H9 (cell line): ENCODE measurements around the gene TCF7L2. TPM values are rescaled to one million over a fixed set of nuclear protein-coding genes. Genes with fewer than 3 reads are reported as not detected.

Experiments
- DNase-seq: peaks from one replicate; pipeline ENCODE4 v3.0.0-alpha.2; 2017
- H2AFZ ChIP-seq: one replicate; pipeline ENCODE4 v1.6.1; 2013; ENCODE audit warnings: mild to moderate bottlenecking, low read length, control low read depth, moderate library complexity
- H2AK5ac ChIP-seq: 2 replicates; pipeline ENCODE4 v1.6.1; 2013; ENCODE audit warnings: low read length, control low read depth, mixed read lengths; ENCODE audit not compliant: insufficient read length
- H2BK120ac ChIP-seq: one replicate; pipeline ENCODE4 v1.6.1; 2013; ENCODE audit warnings: low read depth, mild to moderate bottlenecking, low read length, control low read depth, inconsistent platforms; ENCODE audit not compliant: poor library complexity, severe bottlenecking
- H2BK12ac ChIP-seq: 2 replicates; pipeline ENCODE4 v1.6.1; 2013; ENCODE audit warnings: low read length, control low read depth, mixed read lengths, low read depth; ENCODE audit not compliant: insufficient read length
- H2BK15ac ChIP-seq: 2 replicates; pipeline ENCODE4 v1.6.1; 2013; ENCODE audit warnings: low read depth, low read length, control low read depth
- H2BK20ac ChIP-seq: one replicate; pipeline ENCODE4 v1.6.1; 2013; ENCODE audit warnings: low read depth, mild to moderate bottlenecking, low read length, control low read depth, inconsistent platforms; ENCODE audit not compliant: poor library complexity, severe bottlenecking
- H2BK5ac ChIP-seq: 2 replicates; pipeline ENCODE4 v1.6.1; 2013; ENCODE audit warnings: low read length, control low read depth, mixed read lengths; ENCODE audit not compliant: insufficient read length
- H3K14ac ChIP-seq: 2 replicates; pipeline ENCODE4 v1.6.1; 2013; ENCODE audit warnings: low read length, control low read depth; ENCODE audit not compliant: insufficient read depth
- H3K18ac ChIP-seq: 2 replicates; pipeline ENCODE4 v1.6.1; 2013; ENCODE audit warnings: low read depth, mild to moderate bottlenecking, mixed read lengths, low read length, control low read depth; ENCODE audit not compliant: insufficient read length
- H3K23ac ChIP-seq: 2 replicates; pipeline ENCODE4 v1.6.1; 2013; ENCODE audit warnings: low read length, control low read depth, mixed read lengths, low read depth; ENCODE audit not compliant: insufficient read length
- H3K23me2 ChIP-seq: 2 replicates; pipeline ENCODE4 v1.6.1; 2013; ENCODE audit warnings: low read depth, mild to moderate bottlenecking, mixed read lengths, low read length, control low read depth; ENCODE audit not compliant: insufficient read length, poor library complexity, severe bottlenecking
- H3K27ac ChIP-seq: 2 replicates; pipeline ENCODE4 v1.5.1; 2013; ENCODE audit warnings: low read length, control low read depth, mixed read lengths, low read depth; ENCODE audit not compliant: insufficient read length
- H3K27me3 ChIP-seq: 2 replicates; pipeline ENCODE4 v1.6.1; 2013; ENCODE audit warnings: low read length, control low read depth, inconsistent platforms; ENCODE audit not compliant: insufficient read depth
- H3K4ac ChIP-seq: 2 replicates; pipeline ENCODE4 v1.6.1; 2013; ENCODE audit warnings: low read depth, mild to moderate bottlenecking, control low read depth, inconsistent platforms, low read length, moderate library complexity
- H3K4me1 ChIP-seq: 2 replicates; pipeline ENCODE4 v1.6.1; 2013; ENCODE audit warnings: low read length, control low read depth, inconsistent platforms; ENCODE audit not compliant: insufficient read depth
- H3K4me2 ChIP-seq: 2 replicates; pipeline ENCODE4 v1.6.1; 2013; ENCODE audit warnings: low read length, control low read depth, mixed read lengths; ENCODE audit not compliant: insufficient read length, insufficient read depth
- H3K56ac ChIP-seq: 2 replicates; pipeline ENCODE4 v1.6.1; 2013; ENCODE audit warnings: low read depth, mild to moderate bottlenecking, mixed read lengths, low read length, control low read depth; ENCODE audit not compliant: insufficient read length
- H3K79me1 ChIP-seq: 2 replicates; pipeline ENCODE4 v1.6.1; 2013; ENCODE audit warnings: low read depth, mild to moderate bottlenecking, moderate library complexity, low read length, control low read depth, inconsistent platforms; ENCODE audit not compliant: insufficient read depth, poor library complexity, severe bottlenecking
- H3K79me2 ChIP-seq: 2 replicates; pipeline ENCODE4 v1.6.1; 2013; ENCODE audit warnings: low read length, control low read depth, inconsistent platforms; ENCODE audit not compliant: insufficient read depth
- H3K9ac ChIP-seq: 2 replicates; pipeline ENCODE4 v1.6.1; 2013; ENCODE audit warnings: low read length, control low read depth, mixed read lengths; ENCODE audit not compliant: insufficient read length; ENCODE audit errors: extremely low read depth
- H3K9me3 ChIP-seq: one replicate; pipeline ENCODE4 v1.6.1; 2013; ENCODE audit warnings: low read depth, low read length, inconsistent platforms; ENCODE audit not compliant: control insufficient read depth
- H3T11ph ChIP-seq: one replicate; pipeline ENCODE4 v1.6.1; 2013; ENCODE audit warnings: mild to moderate bottlenecking, low read length, control low read depth, inconsistent platforms
- H4K20me1 ChIP-seq: one replicate; pipeline ENCODE4 v1.6.1; 2013; ENCODE audit not compliant: control insufficient read depth, insufficient read length, insufficient read depth
- H4K5ac ChIP-seq: 2 replicates; pipeline ENCODE4 v1.6.1; 2013; ENCODE audit warnings: low read depth, mild to moderate bottlenecking, mixed read lengths, low read length, control low read depth; ENCODE audit not compliant: insufficient read length
- H4K8ac ChIP-seq: replicated peaks from 2 replicates; pipeline ENCODE4 v1.6.1; 2013; ENCODE audit warnings: low read length, control low read depth, mixed read lengths, low read depth; ENCODE audit not compliant: insufficient read length
- H4K91ac ChIP-seq: 2 replicates; pipeline ENCODE4 v1.6.1; 2013; ENCODE audit warnings: low read depth, mild to moderate bottlenecking, moderate library complexity, mixed read lengths, low read length, control low read depth; ENCODE audit not compliant: insufficient read length
- H3K27ac Mint-ChIP-seq, 3 experiments: 2 replicates in 2 of 3; 3 replicates in 1 of 3; pipeline ENCODE4 v1.8.0; 2020 to 2021; ENCODE audit warnings: mixed read lengths in 3 of 3, mild to moderate bottlenecking in 1 of 3, moderate library complexity in 1 of 3
- H3K27me3 Mint-ChIP-seq: 2 replicates; pipeline ENCODE4 v1.8.0; 2021; ENCODE audit warnings: low read depth, mild to moderate bottlenecking, moderate library complexity, mixed read lengths
- H3K36me3 Mint-ChIP-seq, 3 experiments: 2 replicates in 2 of 3; 3 replicates in 1 of 3; pipeline ENCODE4 v1.8.0; 2020 to 2021; ENCODE audit warnings: low read depth in 3 of 3, mixed read lengths in 3 of 3; ENCODE audit not compliant: insufficient read depth in 1 of 3
- H3K4me1 Mint-ChIP-seq, 2 experiments: 2 replicates each; pipeline ENCODE4 v1.8.0; 2020; ENCODE audit warnings: mixed read lengths in 2 of 2
- H3K4me3 Mint-ChIP-seq, 2 experiments: 2 replicates in 1 of 2; 3 replicates in 1 of 2; pipeline ENCODE4 v1.8.0; 2020 to 2021; ENCODE audit warnings: mild to moderate bottlenecking in 2 of 2, mixed read lengths in 2 of 2, moderate library complexity in 1 of 2
- H3K9me3 Mint-ChIP-seq, 2 experiments: 2 replicates in 1 of 2; 3 replicates in 1 of 2; pipeline ENCODE4 v1.8.0; 2020; ENCODE audit warnings: mild to moderate bottlenecking in 2 of 2, mixed read lengths in 2 of 2, moderate library complexity in 1 of 2
- WGBS: extraction: QIAGEN DNeasy Blood & Tissue Kit; methylation state at CpG from one replicate; pipeline ENCODE4 v1.1.7; 2013; ENCODE audit warnings: missing lambda C conversion rate, low lambda C conversion rate, mixed read lengths; ENCODE audit not compliant: insufficient read length; ENCODE audit errors: extremely low coverage; 5-methylcytosine and 5-hydroxymethylcytosine counted together
- total RNA-seq: library from RNA; stranded (reverse); gene quantifications from 2 replicates; pipeline ENCODE4 v1.2.1, GENCODE V29; 2021
- TF ChIP-seq, protein P1 (sequence below): fragments of 200-600 bp; sonication (generic); conservative IDR thresholded peaks from 3 replicates; pipeline ENCODE4 v1.8.0; 2021; ENCODE audit warnings: antibody characterized with exemption, mild to moderate bottlenecking

Gene TCF7L2
- total RNA-seq, 1 experiment from 2014 or later = 71.1 TPM

DNA sequence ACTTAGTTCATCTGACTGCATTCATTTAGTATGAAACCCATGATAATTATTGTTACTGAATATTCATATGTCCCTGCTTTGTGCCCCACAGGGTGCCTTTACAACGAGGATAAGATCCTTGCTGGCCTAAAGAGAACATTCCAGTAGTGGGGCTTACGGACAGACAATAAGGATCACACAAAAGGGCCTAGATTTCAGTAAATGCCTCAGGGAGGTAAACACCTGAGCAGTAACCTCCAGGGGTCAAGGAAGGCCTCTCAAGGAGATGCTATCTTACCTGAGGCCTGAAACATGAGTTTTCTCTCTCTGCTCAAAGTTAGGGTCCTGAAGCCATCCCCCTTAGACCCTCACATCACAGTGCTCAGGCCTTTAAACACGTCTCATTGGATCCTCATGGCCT lies 228.7 kb downstream of the TCF7L2 start:
- Histone ChIP-seq H4K20me1 (no peaks in the 10 kb centered on the region), H2BK12ac (no peak overlapping the region), H3K9me3 (no peaks in the 10 kb centered on the region), H3K4me1 (peaks cover 5% of the 10 kb centered on the region), H2BK5ac (no peak overlapping the region), H2BK20ac (no peak overlapping the region), H3K79me2 (no peaks in the 10 kb centered on the region), H3K9ac (no peak overlapping the region), H2AFZ (no peak overlapping the region), H4K91ac (no peak overlapping the region), H3T11ph (no peak overlapping the region), H3K4ac (no peak overlapping the region), H4K5ac (no peak overlapping the region), H2BK120ac (no peak overlapping the region), H3K27me3 (no peaks in the 10 kb centered on the region), H3K27ac (no peak overlapping the region), H3K56ac (no peak overlapping the region), H3K23me2 (no peaks in the 10 kb centered on the region), H3K14ac (no peak overlapping the region), H2BK15ac (no peak overlapping the region), H3K79me1 (no peaks in the 10 kb centered on the region), H3K23ac (no peak overlapping the region), H2AK5ac (no peak overlapping the region), H3K18ac (no peak overlapping the region), H4K8ac (no peak overlapping the region), H3K4me2 (no peak overlapping the region)
- no peak overlapping the region; a peak in 1 of 7 replicates for H3K27ac Mint-ChIP-seq
- no peak overlapping the region for H3K4me3 Mint-ChIP-seq
- H3K27me3 Mint-ChIP-seq = peaks cover 2% of the 10 kb centered on the region; the same call in 1 of the 2 replicates
- no peaks in the 10 kb centered on the region for H3K9me3 Mint-ChIP-seq
- H3K36me3 Mint-ChIP-seq = no peaks in the 10 kb centered on the region
- peaks cover 42 to 48% of the 10 kb centered on the region in 2 experiments for H3K4me1 Mint-ChIP-seq
- no CpG with 5 or more reads among the region's 3 CpGs for WGBS
- TF ChIP-seq, protein P1, sequence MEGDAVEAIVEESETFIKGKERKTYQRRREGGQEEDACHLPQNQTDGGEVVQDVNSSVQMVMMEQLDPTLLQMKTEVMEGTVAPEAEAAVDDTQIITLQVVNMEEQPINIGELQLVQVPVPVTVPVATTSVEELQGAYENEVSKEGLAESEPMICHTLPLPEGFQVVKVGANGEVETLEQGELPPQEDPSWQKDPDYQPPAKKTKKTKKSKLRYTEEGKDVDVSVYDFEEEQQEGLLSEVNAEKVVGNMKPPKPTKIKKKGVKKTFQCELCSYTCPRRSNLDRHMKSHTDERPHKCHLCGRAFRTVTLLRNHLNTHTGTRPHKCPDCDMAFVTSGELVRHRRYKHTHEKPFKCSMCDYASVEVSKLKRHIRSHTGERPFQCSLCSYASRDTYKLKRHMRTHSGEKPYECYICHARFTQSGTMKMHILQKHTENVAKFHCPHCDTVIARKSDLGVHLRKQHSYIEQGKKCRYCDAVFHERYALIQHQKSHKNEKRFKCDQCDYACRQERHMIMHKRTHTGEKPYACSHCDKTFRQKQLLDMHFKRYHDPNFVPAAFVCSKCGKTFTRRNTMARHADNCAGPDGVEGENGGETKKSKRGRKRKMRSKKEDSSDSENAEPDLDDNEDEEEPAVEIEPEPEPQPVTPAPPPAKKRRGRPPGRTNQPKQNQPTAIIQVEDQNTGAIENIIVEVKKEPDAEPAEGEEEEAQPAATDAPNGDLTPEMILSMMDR = no peak
- DNase-seq = no peak
